WTC11 (cell line): ENCODE results near the gene SHROOM1. TPM values are rescaled to one million over a fixed set of nuclear protein-coding genes. Genes with fewer than 3 reads are reported as not detected.

ENCODE experiments used
- ATAC-seq: fragments of 200-7000 bp; cut with Tn5 transposase; 2 replicates; pipeline ENCODE4 v1.10.0; 2021; ENCODE audit warnings: mild to moderate bottlenecking, moderate library complexity
- CTCF ChIA-PET: fragments of 300-600 bp; sonication (Branson Sonifier 250); formaldehyde crosslinking; loops from one replicate; lab custom pipeline; 2021; ENCODE audit warnings: antibody characterized with exemption; lab: Charles Lee
- POLR2A ChIA-PET: fragments of 350-600 bp; sonication (Branson Sonifier 250); formaldehyde crosslinking; loops from one replicate; lab custom pipeline; 2021; ENCODE audit warnings: antibody characterized with exemption; lab: Charles Lee
- DNase-seq: peaks from one replicate; pipeline ENCODE4 v3.0.0; 2021; ENCODE audit warnings: low spot score
- H3K27ac Mint-ChIP-seq: 2 replicates; pipeline ENCODE4 v1.8.0; 2021; ENCODE audit warnings: mixed read lengths
- H3K27me3 Mint-ChIP-seq: 2 replicates; pipeline ENCODE4 v1.8.0; 2021; ENCODE audit warnings: low read depth, mild to moderate bottlenecking, moderate library complexity, mixed read lengths
- H3K36me3 Mint-ChIP-seq: 2 replicates; pipeline ENCODE4 v1.8.0; 2021; ENCODE audit warnings: mixed read lengths
- H3K4me1 Mint-ChIP-seq: 2 replicates; pipeline ENCODE4 v1.8.0; 2022; ENCODE audit warnings: mixed read lengths
- H3K4me3 Mint-ChIP-seq: 2 replicates; pipeline ENCODE4 v1.8.0; 2021; ENCODE audit warnings: mild to moderate bottlenecking, moderate library complexity, mixed read lengths
- H3K9me3 Mint-ChIP-seq: 2 replicates; pipeline ENCODE4 v1.8.0; 2021; ENCODE audit warnings: mixed read lengths
- CREB1 ChIP-seq: sonication (generic); formaldehyde crosslinking; IDR thresholded peaks from 2 replicates; pipeline ENCODE4 v1.8.0; 2023; ENCODE audit warnings: mild to moderate bottlenecking, missing genetic modification reagents
- GABPB1 ChIP-seq: sonication (generic); formaldehyde crosslinking; IDR thresholded peaks from 2 replicates; pipeline ENCODE4 v1.8.1; 2023; ENCODE audit warnings: mild to moderate bottlenecking, missing genetic modification reagents
- HMGXB4 ChIP-seq: sonication (generic); formaldehyde crosslinking; IDR thresholded peaks from 2 replicates; pipeline ENCODE4 v1.8.1; 2023; ENCODE audit warnings: mild to moderate bottlenecking, moderate library complexity, missing genetic modification reagents
- IRF2 ChIP-seq: sonication (generic); formaldehyde crosslinking; IDR thresholded peaks from 2 replicates; pipeline ENCODE4 v1.8.0; 2022; ENCODE audit warnings: low read depth, missing genetic modification reagents, borderline replicate concordance
- NFYB ChIP-seq: sonication (generic); formaldehyde crosslinking; conservative IDR thresholded peaks from 2 replicates; pipeline ENCODE4 v1.8.0; 2022; ENCODE audit warnings: low read depth, missing genetic modification reagents
- TEAD4 ChIP-seq: sonication (generic); formaldehyde crosslinking; IDR thresholded peaks from 2 replicates; pipeline ENCODE4 v1.8.0; 2022; ENCODE audit warnings: mild to moderate bottlenecking, missing genetic modification reagents
- USF1 ChIP-seq: sonication (generic); formaldehyde crosslinking; IDR thresholded peaks from 2 replicates; pipeline ENCODE4 v1.8.0; 2022; ENCODE audit warnings: mild to moderate bottlenecking, missing genetic modification reagents
- ZNF219 ChIP-seq: sonication (generic); formaldehyde crosslinking; IDR thresholded peaks from 2 replicates; pipeline ENCODE4 v1.8.0; 2023; ENCODE audit warnings: missing genetic modification reagents, mild to moderate bottlenecking, borderline replicate concordance
- ZNF317 ChIP-seq: sonication (generic); formaldehyde crosslinking; IDR thresholded peaks from 2 replicates; pipeline ENCODE4 v1.8.1; 2023; ENCODE audit warnings: low read depth, mild to moderate bottlenecking, moderate library complexity, missing genetic modification reagents, borderline replicate concordance
- ZNF396 ChIP-seq: fragments of 250-450 bp; sonication (Bioruptor Pico); IDR thresholded peaks from 2 replicates; pipeline ENCODE4 v1.8.0; 2021; ENCODE audit warnings: mild to moderate bottlenecking, moderate library complexity, borderline replicate concordance
- ZNF512 ChIP-seq: sonication (generic); formaldehyde crosslinking; IDR thresholded peaks from 2 replicates; pipeline ENCODE4 v1.8.1; 2022; ENCODE audit warnings: missing genetic modification reagents, borderline replicate concordance
- ZNF532 ChIP-seq: fragments of 250-450 bp; sonication (Bioruptor Pico); IDR thresholded peaks from 2 replicates; pipeline ENCODE4 v1.9.0; 2021; ENCODE audit warnings: mild to moderate bottlenecking, borderline replicate concordance
- ZSCAN18 ChIP-seq: fragments of 250-450 bp; sonication (Bioruptor Pico); IDR thresholded peaks from 2 replicates; pipeline ENCODE4 v2.1.2; 2022; ENCODE audit warnings: mild to moderate bottlenecking, moderate library complexity
- total RNA-seq: library from RNA; stranded (reverse); gene quantifications from 3 replicates; pipeline ENCODE4 v1.2.3, GENCODE V29; 2021

Gene SHROOM1
- total RNA-seq, 1 experiment from 2014 or later, result 8.1 TPM

GRCh38 chr5:132853323-132853722 is 22.9 kb upstream of the SHROOM1 start:
- CTCF ChIA-PET, result interaction anchor here (1.0 to 1.7 kb wide), 5 partner anchors 31 to 395 kb away, joined by 3 to 10 read pairs (median 7); partner anchors contain the start of gene CCNI2
- H3K36me3 Mint-ChIP-seq, result no peaks in the 10 kb centered on the region
- TF ChIP-seq ZNF219 (CRISPR knock-in tag) (no peak), GABPB1 (CRISPR knock-in tag) (no peak), TEAD4 (CRISPR knock-in tag) (no peak), ZSCAN18 (no peak), ZNF512 (CRISPR knock-in tag) (no peak), ZNF532 (CRISPR knock-in tag) (no peak), ZNF317 (CRISPR knock-in tag) (no peak)
- TF ChIP-seq, all 79 proteins: peak for 0
- POLR2A ChIA-PET, result no interaction called here
- H3K9me3 Mint-ChIP-seq, result no peaks in the 10 kb centered on the region
- no peak for ATAC-seq
- H3K4me3 Mint-ChIP-seq, result no peak overlapping the region
- H3K27me3 Mint-ChIP-seq, result no peaks in the 10 kb centered on the region
- no peak for DNase-seq
- peaks cover 8% of the 10 kb centered on the region for H3K4me1 Mint-ChIP-seq
- no peak overlapping the region for H3K27ac Mint-ChIP-seq

DNA sequence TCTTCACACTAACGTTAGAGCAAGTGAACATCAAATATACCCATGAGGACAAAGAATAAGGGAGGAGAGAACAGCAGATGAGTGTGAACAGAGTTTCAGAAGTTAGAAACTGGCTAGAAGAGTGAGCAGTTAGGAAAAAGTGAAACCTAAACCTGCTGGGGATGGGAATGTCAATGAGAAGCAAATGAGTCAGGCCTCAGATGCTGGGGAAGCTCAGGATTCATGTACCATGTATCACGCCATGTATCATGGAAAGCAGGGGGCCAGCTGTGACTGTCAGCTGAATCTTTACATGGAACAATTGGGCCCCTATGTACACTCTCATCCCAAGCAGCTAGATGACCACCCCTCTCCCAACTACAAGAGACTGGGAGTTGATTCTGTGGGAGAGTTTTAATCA is 19.6 kb upstream of the SHROOM1 start:
- Mint-ChIP-seq H3K36me3 (no peaks in the 10 kb centered on the region), H3K4me1 (peaks cover 8% of the 10 kb centered on the region), H3K9me3 (no peaks in the 10 kb centered on the region), H3K4me3 (no peak overlapping the region), H3K27ac (no peak overlapping the region), H3K27me3 (no peaks in the 10 kb centered on the region)
- DNase-seq (no peak), ATAC-seq (no peak)
- POLR2A ChIA-PET, result no interaction called here
- CTCF ChIA-PET, result interaction anchor here (1.1 to 1.4 kb wide), 2 partner anchors 27 to 30 kb away, joined by 3 to 4 read pairs; no protein-coding TSS in a partner anchor
- no peak for TF ChIP-seq NFYB (CRISPR knock-in tag)
- no peak for TF ChIP-seq ZNF396 (CRISPR knock-in tag)
- TF ChIP-seq CREB1 (CRISPR knock-in tag), result no peak
- no peak for TF ChIP-seq USF1 (CRISPR knock-in tag)
- TF ChIP-seq IRF2 (CRISPR knock-in tag), result no peak
- TF ChIP-seq HMGXB4, result no peak
